Measurements from ENCODE around the gene ARL4D.

The ARL4D gene

GRCh38 chr17:43402567-43402966 is 3.8 kb downstream of the ARL4D start:
- no peak for TF ChIP-seq CTCF (IDR thresholded peaks at IDR 0.05; ENCODE audit: low read depth, low read length)
- no peak for DNase-seq (ENCODE audit: low read depth in 2 of 2)
- no peak overlapping the region for H3K4me3 ChIP-seq (replicated peaks in 1 of 2; ENCODE audit: low read depth in 2 of 2, low read length in 2 of 2)

GRCh38 chr17:43403846-43404245 is 5.1 kb downstream of the ARL4D start:
- TF ChIP-seq CTCF (IDR thresholded peaks at IDR 0.05; ENCODE audit: low read depth, low read length), result no peak
- peak in 1 of 2 donors; percentile 44 for DNase-seq (ENCODE audit: low read depth in 2 of 2)
- no peak overlapping the region for H3K4me3 ChIP-seq (replicated peaks in 1 of 2; ENCODE audit: low read depth in 2 of 2, low read length in 2 of 2)

DNA sequence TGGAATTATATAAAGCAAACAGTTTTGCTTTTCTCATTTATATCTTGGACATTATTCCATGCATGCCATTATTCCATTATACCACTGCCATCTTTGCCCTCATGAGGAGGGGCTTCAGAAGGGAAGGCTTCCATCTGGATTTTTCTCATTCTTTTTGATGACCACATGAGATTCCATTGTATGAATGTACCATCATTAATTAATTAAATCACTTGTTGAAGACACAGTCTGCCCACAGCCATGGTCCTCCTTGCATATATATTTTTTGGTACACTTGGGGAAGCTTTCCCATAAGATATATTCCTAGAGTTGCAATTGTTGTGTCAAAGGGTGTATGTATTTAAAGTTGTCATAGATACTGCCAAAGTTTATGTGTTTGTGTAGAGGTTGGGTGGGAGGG is 7.1 kb downstream of the ARL4D start:
- no peak for DNase-seq (ENCODE audit: low read depth in 2 of 2)
- no peak overlapping the region for H3K4me3 ChIP-seq (replicated peaks in 1 of 2; ENCODE audit: low read depth in 2 of 2, low read length in 2 of 2)
- TF ChIP-seq CTCF (IDR thresholded peaks at IDR 0.05; ENCODE audit: low read depth, low read length), result no peak

DNA sequence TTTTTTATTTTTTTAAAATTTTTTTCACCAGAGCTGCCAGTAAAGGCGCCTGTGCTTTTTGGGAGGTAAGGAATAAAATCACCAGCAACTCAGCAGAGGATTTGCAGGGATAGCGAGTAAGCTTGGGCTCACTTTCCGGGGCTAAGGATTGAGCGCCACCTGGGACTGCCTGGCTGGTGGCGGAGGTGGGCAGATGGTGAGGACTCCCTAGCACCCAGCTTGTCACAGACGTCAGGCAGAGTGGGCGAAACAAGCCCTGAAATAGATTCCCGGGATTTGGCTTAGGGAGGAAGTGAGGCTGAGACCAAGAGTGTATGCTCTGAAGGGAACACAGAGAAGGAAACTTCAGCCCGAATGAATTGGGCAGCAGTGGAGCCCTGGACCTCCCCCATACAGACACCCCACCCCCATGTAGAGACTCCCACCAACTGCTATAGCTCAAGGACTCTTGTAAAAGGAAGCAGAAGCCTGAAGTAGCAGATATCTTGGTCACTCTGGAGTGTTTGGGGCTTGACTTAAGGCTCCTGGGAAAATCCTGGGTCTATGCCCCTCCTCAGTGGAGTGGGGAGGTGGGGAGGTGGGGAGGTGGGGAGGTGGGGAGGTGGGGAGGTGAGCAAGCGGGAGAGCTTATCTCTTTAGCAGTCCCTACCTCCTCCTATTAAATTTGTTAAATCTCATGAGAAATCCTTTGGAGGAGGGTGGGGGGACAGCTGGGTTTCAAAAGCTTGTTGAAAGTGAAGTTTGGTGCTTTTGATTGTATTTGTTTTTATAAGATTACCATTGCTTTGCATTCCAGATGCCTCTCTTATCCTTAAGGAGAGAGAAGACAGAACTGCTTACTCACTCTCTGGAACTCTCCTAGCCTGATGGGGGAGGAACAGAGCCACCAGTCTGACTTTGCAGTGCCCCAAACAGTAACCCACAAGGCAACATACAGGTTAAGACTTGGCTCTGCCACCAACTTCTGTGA is 8.2 kb downstream of the ARL4D start:
- TF ChIP-seq CTCF (IDR thresholded peaks at IDR 0.05; ENCODE audit: low read depth, low read length), result no peak
- peak; percentile 49 to 72 for DNase-seq (ENCODE audit: low read depth in 2 of 2)
- H3K4me3 ChIP-seq (replicated peaks in 1 of 2; ENCODE audit: low read depth in 2 of 2, low read length in 2 of 2), result no peak overlapping the region

- DNase-seq (ENCODE audit: low read depth in 2 of 2), result no peak
- no peak overlapping the region for H3K4me3 ChIP-seq (replicated peaks in 1 of 2; ENCODE audit: low read depth in 2 of 2, low read length in 2 of 2)
- TF ChIP-seq CTCF (IDR thresholded peaks at IDR 0.05; ENCODE audit: low read depth, low read length), result no peak
Measured at GRCh38 chr17:43409131-43409530, 10.3 kb downstream of the ARL4D start.

DNA sequence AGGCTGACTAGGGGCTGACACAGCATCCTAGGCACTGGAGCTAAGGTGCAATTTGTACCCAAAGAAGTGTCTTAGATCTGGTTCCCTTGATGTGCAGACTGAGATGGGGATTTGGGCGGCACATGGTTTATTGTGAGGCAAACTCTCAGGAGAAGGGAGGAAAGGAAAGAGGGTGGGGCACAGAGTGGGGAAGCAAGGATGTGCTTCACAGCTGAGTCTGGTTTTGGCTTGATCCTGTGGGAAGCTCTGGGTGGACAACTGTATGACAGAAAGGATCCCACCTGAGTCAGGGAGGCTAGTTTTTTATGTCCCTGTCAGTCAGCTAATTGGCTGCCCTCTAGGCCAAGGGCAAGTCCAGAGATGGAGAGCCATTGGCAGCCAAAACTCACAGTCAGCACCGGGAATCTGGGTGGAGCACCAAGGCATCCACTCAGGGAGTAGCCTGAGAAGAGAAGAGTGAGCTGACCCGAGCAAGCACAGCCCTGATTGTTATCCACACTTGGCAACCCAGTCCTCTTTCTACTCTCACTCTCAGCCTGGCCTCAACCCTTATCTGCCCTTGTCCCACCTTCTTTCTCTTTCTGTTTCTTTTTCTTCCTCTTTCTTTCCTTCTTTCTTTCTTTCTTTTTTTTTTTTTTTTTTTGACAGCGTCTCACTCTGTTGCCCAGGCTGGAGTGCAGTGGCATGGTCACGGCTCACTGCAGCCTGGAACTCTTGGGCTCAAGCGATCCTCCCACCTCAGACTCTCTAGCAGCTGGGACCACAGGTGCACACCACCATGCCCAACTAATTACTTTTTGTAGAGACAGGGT is 12.0 kb downstream of the ARL4D start:
- no peak for DNase-seq (ENCODE audit: low read depth in 2 of 2)
- H3K4me3 ChIP-seq (replicated peaks in 1 of 2; ENCODE audit: low read depth in 2 of 2, low read length in 2 of 2), result no peak overlapping the region
- TF ChIP-seq CTCF (IDR thresholded peaks at IDR 0.05; ENCODE audit: low read depth, low read length), result no peak

All from cardiac fibroblast (primary cell).